C4-2B (cell line): Measurements from ENCODE around the gene RPS27.
"Not testable (repeated sequence)": the region's sequence is repeated elsewhere in the genome, so short reads cannot be mapped to it uniquely, and the experiment has no call there.

Experiments used
- H3K27ac ChIP-seq: fragments of 450-650 bp; 2 replicates; pipeline ENCODE4 v1.5.1; 2017
- CTCF ChIP-seq: fragments of 450-650 bp; conservative IDR thresholded peaks from 2 replicates; pipeline ENCODE4 v1.5.1; 2017; ENCODE audit warnings: mild to moderate bottlenecking
- ZFX ChIP-seq: fragments of 450-650 bp; IDR thresholded peaks from 2 replicates; pipeline ENCODE4 v1.6.1; 2017

RPS27 gene

GRCh38 chr1:154019269-154019668 is 28.7 kb downstream of the RPS27 start:
- no peak for TF ChIP-seq CTCF
- TF ChIP-seq ZFX: no peak
- H3K27ac ChIP-seq: no peak overlapping the region

- H3K27ac ChIP-seq: no peak overlapping the region
- no peak for TF ChIP-seq CTCF
- TF ChIP-seq ZFX: no peak
Observed at GRCh38 chr1:154019940-154020339, 29.4 kb downstream of the RPS27 start.

- H3K27ac ChIP-seq: not testable (repeated sequence)
Observed at GRCh38 chr1:154033697-154034096, 43.1 kb downstream of the RPS27 start.
